Effector CD4-positive, alpha-beta T cell (primary cell): ENCODE results near the gene SSBP3.

Source experiments
- DNase-seq: peaks from one replicate; pipeline ENCODE4 v3.0.0-alpha.2; 2020

Gene SSBP3

DNA sequence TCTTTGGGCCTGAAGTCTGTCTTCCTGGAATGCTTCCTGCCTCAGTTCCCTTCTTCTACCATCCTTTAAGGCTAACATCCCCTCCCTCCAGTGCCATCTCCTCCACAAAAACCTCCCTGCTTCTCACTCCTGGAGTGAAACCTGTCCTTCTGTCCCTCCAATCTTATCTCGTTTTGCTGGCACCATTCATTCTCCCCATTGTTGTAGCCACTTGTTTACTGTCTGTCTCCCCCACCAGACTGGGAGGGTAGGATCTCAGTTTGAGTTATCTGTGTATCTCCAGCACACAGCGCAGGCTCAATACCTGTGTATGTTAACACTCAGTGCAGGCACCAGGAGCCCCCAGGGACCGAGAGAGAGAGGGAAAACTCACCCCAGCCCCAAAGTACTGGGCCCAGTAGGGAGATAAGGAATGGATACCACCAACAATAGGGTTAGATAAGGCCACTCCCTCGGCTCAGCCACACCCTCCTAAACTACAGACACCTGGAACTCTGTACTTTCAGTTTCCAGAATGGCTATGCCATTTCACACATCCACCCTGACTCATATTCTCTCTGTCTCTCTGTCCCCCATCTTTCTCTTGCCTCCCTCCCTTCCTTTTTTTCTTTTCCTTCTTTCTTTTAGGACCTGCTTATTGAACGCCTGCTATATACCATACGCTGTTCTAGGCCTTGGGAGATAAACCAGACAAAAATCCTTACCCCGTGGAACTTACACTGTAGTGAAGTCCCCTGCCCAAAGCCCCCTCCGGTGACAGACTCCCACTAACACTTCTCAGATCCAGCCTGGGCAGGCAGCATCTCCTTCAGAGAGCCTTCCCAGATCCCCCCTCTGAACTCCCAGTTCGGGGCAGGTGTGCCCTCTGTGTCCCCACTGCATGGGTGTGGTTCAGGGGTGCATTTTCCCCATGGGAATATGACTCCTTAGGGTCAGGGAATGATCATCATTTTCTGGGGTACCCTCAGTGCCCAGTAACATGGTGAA is 3.3 kb upstream of the SSBP3 start:
- no peak for DNase-seq

DNA sequence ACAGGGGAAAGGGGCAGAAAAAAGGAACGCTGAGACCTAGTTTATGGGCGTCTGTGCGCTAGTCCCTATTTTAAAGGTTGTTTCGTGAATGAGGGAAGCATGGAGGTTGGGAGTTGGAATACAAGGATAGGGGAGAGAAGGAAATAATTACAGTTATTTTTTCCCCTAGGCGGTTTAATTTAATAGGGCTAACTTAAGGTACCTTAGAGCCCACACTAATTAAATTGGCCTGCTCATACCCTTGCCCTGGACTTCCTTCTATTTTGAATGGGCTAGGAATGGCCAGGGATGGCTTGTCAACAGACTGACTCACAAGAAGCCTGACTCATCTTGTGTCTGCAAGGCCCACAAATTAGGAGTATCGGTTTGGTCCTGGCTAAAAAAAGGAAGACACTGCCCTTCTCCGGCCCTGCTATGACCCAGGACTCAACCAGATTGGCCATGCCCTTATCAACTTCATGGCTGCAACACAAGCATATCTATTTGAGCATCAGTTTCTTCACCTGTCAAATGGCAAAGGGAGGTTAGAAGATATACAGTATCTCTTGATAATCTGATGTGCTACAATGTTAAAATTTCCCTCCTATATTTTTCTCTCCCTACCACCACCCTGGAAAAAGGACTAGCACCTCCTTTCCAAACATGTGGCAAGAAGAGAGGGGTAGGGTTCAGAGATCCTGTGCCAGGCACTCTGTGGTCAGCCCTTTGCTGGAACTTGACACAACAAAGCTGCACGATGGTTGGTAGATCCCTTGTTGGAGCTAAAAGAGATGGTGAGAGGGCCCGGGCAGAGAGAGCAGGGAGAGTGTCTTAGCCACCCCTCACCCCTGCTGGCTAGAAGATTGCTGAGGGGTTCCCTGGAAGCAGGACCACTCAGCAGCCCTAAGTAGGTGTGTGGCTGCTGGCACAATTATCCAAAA is 2.2 kb upstream of the SSBP3 start:
- no peak for DNase-seq

DNA sequence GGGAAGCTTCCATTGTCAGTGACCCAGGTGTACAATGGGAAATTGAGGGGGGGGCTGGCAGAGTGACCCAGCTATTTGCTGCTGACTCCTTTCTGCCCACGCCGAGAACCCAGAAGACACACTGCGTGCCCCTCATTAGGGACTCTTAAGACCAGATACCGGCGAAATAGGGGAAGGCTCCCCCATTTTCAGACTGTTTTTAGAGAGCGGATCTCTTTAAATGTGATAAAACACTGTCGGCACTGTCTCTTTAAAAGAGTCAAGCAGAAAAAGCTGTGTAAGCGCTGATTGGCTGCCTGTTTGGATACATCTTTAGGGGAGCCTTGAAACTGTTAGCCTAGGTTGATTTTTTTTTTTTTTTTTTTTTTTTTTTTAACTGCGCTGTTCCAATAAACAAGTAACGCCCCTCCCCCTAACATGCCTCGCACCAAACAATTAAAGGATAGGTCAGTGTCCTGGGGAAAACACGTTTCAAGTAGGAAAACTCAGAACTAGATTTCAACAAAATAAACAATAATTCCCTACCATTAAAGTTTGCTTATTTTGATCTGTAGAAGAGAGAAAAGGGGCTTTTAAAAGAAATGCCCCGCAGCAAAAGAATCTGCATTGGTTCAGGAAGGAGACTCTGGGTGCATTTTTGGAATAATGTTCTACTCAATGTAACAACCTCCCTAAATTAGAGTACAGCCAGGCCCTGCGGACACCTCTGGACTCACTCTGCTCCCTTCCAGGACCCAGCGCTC is 1.4 kb upstream of the SSBP3 start:
- peak; percentile 69 for DNase-seq

DNA sequence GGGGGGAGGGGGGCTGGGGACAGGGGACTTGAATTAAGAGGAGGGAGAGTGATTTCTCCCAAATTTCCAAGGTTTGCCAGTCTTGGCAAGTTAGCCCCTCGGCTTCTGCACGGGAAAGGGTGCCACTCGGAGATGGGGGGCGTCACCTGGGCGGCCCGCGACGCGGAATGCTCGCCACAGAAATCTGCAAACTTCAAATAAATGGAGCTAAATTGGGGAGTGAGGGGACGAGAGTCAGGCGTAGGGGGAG is 885 bp upstream of the SSBP3 start:
- peak; percentile 7 for DNase-seq

DNA sequence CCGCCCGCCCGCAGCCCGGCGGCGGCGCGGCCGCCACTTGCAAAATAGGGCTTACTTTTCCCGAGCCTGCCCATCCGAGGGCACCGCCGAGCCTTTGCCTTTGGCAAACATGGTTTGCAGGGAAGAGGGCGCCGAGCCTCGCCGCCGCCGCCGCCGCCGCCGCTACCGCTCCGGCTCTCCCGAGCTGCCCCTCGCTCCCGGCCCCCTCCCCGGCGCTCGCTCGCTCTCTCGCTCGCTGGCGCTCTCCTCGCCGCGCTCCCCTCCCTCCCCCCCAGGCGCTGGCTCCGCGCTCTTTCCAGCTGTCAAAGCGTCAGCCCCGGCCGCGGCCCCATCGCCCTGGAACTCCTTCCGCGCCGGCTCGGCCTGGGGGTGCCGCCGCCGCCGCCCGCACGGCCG is 298 bp downstream of the SSBP3 start:
- DNase-seq = no peak

DNA sequence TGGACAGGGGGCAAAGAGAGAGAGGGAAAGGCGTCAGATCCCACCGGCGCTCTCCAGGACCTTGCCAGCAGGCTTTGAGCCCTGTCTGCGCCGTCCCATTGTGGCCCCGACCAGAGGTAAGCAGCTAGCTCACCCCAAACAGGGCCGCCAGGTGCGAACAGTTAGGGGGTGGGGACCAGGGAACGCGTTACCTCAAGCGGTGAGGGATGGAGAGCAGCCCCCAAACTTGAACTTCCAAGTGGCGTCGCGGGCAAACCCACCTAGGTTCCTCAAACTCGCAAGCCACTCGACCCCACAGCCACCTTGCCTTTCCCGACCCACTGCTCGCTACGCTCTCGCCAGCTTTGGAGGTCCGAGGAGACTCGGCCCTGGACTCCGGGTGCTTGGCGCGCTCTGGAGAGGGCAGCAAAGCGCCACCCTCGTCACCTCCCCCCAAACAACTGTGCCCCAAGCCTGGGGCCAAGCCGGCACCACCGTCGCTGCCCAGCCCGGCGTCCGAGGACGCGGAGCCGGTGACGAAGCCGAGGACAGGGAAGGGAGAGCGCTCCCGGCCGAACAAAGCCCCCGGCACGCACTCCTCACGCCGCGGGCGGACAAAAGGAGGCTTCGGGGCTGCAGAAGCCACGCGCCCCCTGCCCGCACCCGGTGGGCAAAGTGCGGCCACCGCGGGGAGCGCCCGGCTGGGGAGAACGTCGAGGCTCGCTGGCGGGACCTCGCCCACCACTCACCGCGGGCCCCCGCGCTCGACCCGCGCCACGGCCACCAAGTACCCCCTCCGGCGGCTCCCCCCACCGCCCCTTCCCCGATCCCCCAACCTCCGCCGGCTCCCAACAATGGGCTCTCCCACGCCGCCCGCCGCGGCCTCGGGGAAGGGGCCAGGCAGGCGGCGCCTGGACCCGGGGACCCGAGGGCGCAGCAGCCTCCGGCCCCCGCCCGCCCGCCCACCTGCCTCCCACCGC is 976 bp downstream of the SSBP3 start:
- peak; percentile 13 for DNase-seq

DNA sequence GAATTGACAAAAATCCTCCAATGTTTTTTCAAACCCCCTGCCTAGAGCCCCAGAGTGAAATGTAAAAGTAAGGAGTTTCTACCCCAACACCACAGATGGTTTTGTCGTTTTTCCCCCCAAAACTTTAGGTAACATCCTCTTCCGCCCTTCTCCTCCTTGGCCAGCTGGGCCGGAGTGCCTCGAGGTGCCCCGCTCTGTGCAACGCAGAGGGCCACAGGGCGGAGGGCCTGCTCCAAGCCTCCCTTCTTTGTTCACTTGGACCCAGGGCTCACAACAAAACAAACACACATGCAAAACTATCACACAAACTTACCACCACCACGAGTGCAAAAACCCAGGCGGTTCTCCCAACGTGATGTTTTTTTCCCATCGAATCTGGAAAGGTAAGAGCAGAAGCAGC is 1.9 kb downstream of the SSBP3 start:
- no peak for DNase-seq

DNA sequence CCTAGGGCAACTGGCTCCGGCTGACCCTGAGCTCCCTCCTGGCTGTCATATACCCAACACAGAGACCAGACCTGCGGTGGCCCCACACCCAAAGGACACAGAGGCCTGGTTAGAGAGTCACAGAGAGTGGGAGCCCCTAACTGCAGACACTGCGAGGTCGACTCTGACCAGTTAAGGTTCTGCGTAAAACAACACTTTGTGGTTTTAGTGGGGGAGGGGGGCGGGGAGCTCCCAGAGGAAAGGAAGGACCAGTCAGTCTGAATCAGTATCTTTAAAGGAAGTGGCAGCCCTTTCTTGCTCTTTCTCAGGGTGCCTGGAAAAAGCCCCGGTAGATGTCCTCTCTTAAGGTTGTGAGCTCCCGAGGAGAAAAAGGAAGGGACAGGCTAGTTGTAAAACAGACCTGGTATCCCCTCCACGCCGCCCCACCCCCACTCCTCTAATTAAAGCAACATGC is 2.4 kb downstream of the SSBP3 start:
- no peak for DNase-seq

DNA sequence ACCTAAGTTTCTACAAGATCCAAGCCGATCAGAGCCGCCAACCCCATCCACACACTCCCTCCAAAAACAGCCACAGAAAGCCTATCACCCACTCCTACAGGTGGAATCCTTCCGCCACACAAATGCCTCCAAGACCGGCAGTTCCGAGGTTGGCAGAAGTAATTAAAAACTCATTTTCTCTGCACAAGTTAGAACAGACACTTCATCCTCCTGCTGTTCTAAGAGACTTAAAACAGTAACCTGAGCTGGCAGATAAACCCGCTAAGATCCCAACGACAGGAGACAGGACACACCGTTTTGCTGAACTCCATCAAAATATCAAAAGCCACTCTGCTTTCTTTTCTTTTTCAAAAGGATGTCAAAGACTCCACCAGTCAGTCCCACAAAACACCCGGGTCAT is 2.8 kb downstream of the SSBP3 start:
- no peak for DNase-seq

DNA sequence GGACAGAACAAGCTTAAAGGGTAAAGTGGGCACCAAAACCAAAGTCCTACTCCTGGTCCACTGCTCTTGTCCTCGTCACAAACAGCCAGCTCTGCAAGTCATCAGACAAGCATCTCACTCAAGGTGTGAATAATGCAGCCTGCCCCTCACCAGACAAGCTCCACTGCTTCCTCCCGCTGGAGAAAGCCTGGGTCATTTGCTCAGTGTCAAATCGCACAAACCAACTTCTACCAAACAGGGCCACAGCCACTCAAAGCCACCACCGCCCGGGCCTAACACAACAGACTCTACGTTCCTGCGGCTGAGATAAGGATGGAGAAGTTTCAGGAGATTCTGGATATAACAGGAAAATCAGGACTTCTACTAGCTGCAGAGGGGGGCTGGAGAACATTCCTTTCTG is 3.3 kb downstream of the SSBP3 start:
- no peak for DNase-seq

DNA sequence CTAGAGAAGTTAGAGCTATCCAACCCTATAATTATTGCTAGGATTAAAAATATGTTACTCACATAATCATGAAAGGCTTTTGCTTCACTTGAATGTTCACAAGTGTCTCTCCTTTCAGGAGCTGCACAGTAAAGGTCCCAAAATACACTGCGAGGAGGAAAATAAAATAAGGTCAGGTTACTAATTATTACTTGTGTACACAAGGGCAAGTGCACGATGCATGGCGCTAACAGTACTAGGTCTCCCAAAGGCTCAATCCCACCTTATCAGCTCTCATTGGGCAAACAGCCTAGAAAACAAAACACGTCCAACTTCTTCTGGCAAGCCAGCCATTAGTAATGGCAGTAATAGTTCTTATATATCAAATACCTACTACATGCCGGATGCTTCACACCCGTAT is 4.4 kb downstream of the SSBP3 start:
- DNase-seq = no peak

DNA sequence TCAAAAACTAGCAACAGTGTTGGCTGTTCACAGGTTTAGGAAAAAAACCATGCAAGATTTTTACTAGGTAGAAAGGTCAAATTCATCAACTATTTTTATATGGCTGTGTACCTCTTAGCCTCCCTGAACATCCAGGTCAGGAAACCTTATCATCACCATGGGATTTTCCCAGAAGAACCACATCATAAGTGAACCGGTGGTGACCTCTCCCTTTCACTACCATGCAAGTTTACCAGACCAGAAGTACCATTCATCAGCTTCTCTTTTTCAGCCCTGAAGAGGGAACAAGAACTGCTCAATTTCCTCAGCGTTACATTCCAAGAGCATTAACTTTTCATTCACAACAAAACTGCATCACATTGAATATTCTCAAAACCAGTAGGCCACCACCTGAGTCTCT is 5.9 kb downstream of the SSBP3 start:
- DNase-seq = no peak

DNA sequence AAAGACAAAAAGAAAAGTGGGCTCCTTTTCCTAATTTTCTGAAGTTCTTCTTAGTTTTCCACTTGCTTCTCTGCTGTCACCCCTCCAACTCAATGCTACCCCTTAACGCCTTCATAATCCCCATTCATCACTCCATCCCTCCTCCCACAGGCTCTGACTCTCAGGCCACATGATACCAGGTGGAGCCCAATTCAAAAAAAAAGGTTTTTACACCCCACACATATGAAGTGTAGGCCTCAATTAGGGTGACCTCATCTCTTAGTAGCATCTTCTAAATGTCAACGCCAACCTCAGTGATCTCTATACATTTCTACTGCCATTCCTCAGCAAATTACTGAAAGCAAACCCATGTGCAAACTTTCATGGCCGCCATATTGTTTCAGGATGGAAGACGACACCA is 6.4 kb downstream of the SSBP3 start:
- DNase-seq = no peak

DNA sequence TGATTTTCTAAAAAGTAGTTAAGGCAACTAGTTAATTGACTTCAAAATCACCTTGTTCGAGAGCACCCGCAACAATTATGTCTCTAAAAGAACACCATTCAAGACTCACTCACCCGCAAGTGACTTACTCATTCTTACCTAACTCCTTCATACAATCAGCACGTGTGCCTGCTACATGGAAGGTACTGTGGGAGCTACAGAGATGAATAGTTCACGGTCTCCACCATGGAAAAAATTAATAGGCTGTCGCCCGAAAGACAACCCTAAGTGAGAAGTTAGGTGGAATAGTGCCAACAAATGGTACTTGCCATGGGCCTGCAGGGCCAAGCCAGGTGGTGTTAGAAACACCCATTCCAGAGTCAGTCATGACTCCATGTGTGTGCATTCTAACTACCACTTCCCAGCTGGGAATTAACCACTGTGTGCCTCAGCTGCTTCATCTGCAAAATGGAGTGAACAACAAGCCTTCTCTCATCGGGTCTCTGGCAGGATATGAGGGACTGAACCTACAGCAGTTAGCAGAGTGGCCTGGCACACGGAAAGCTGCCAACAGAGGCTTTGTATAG is 7.1 kb downstream of the SSBP3 start:
- DNase-seq = no peak

DNA sequence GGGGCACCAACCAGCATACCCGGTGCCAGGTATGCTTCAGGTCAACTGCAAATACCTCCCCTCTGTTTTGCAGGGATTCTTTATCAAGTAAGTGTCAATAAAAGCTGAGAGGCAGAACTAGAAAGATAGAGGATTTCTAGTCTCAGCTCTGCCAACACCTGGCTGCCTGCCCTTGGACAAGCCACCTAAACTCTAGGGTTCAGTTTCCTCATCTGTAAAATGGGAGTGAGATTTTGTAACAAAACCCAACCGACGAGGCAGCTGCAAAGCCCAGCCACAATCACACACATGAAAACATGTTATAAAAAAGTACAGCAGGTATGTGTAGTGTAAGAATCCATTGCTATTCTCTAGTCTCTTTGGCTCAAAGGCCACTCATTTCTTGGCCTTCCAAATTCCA is 8.2 kb downstream of the SSBP3 start:
- no peak for DNase-seq

DNA sequence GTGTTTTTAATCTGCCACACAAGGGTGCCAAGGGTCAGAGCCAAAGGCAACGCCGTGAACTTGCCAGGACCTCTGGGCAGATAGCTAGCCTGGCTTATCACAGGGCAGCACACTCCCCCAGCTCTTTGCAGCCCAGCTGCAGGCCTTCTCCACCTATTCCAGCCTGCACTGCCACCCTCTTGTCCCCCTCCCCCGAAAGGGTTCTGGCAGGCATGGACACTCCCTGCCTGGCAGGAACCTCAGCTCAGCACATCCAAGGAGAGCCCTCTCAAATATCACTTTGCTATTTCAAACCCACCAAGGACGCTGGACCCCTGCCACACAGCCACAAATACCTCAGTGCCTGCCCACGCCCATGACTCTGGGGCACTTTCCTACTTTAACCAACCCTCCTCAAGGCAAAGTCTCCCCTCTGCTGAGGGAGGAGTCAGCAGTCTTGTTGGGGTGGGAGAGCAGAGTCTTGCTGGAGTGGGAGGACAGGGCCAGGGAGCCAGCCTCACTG is 9.1 kb downstream of the SSBP3 start:
- DNase-seq = no peak

DNA sequence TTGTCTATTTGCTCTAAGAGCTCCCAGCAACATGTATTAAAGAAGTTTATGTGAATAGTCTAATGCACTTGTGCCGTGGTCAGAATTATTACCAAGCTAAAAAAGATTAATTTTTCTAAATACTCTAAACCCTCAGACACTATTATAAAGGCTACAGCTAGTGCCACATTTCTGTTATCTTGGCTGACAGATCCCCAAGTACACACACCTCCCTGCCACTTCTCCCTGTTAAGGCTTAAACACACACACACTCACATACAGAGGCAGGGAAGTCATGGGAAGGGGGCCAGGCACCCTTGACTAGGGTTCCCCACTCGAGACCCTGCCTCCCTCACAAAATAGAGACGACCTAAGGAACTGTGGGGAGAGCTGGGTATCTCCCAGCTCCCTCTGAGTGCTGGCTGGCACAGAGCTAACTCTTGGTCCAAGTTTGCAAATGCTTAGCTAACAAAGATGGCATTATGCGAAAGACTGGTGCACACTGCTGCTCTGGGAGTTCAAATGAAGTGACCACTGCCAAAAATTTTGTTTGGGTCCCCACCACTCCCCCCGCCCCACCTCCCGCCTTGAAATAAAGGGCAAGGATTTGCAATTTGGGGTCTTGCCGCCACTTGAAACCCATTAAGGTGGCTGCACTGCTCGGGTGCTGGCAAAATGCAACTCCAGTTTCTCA is 9.8 kb downstream of the SSBP3 start:
- no peak for DNase-seq

DNA sequence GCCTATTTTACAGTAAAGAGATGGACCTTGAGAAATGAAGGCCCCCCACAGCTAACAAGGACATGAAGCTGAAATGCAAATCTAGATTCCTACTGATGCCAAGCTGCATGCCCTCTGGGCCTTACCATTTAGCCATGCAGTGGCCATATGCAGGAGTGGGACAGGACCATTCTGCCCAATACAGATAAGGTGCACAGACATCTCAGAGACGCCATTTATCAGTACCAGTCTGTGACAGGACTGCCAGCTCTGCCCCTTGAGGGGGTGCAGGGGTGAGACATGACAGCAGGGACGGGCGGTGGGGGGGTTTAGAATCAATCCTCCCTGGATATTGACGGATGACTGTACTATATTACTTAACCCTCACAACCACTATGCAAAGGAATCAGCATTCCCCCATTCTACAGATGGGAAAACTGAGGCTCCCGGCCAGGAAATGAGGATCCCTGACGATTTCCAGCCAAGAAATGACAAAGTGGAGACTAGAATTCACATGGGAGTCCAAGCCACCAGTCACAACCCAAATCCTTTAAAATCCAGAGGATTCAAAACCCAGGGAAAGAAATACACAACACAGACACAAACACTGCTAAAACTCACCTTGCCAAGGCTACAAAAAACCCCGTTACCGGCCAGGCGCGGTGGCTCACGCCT is 10.8 kb downstream of the SSBP3 start:
- no peak for DNase-seq

DNA sequence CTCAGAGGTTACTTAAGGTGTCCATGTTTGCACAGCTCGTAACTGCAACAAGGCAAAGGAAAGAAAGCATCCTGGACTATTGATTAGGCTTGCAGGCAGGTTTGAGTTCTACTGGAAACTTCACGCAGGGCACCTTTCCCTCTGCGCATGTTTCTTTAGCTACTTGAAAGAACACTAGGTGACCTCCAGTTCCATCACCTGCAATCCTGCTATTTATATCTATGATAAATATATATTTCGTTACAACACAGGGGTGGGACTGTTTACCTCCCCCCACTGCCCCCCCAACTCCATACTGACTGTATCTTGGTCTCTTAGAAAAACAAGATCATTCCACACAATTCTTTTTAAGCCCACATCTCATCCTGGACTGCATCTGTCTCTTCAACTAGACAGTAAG is 12.1 kb downstream of the SSBP3 start:
- no peak for DNase-seq

DNA sequence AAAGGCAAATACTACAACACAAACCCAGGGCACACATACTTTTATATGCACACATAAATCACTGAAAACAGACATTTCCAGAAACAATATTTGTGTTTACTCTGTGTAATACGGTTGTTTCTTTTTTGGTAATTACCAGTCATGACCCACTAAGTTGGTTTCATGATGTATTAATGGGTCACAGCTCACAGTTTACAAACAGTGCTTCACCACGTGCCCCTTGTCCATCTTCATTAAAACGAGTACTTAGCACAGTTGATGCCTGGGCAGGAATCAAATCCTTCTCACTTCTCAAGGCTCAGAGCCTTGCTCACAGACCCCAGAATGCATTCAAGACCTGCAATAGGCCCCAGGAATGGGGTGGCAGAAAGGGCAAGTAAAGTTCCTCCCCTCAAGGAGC is 13.8 kb downstream of the SSBP3 start:
- no peak for DNase-seq
